ENCODE measurements around the gene CACNA1C.

CACNA1C gene

GRCh38 chr12:2537868-2538541 lies 485.2 kb downstream of the CACNA1C start:
- no peak for DNase-seq (ENCODE audit: low read depth in 2 of 2, low spot score in 1 of 2)

GRCh38 chr12:2539938-2540337 lies 487.2 kb downstream of the CACNA1C start:
- no peak for DNase-seq (ENCODE audit: low read depth in 2 of 2, low spot score in 1 of 2)

- no peak for DNase-seq (ENCODE audit: low read depth in 2 of 2, low spot score in 1 of 2)
Measured at GRCh38 chr12:2540535-2540941, 487.8 kb downstream of the CACNA1C start.

GRCh38 chr12:2541631-2542204 lies 488.9 kb downstream of the CACNA1C start:
- DNase-seq (ENCODE audit: low read depth in 2 of 2, low spot score in 1 of 2), result no peak

GRCh38 chr12:2543801-2544200 lies 491.0 kb downstream of the CACNA1C start:
- no peak for DNase-seq (ENCODE audit: low read depth in 2 of 2, low spot score in 1 of 2)

- DNase-seq (ENCODE audit: low read depth in 2 of 2, low spot score in 1 of 2), result no peak
Measured at GRCh38 chr12:2544230-2544629, 491.4 kb downstream of the CACNA1C start.

- no peak for DNase-seq (ENCODE audit: low read depth in 2 of 2, low spot score in 1 of 2)
Measured at GRCh38 chr12:2547273-2548044, 494.7 kb downstream of the CACNA1C start.

GRCh38 chr12:2548081-2548480 lies 495.3 kb downstream of the CACNA1C start:
- no peak for DNase-seq (ENCODE audit: low read depth in 2 of 2, low spot score in 1 of 2)

- DNase-seq (ENCODE audit: low read depth in 2 of 2, low spot score in 1 of 2), result no peak
Measured at GRCh38 chr12:2550561-2551411, 498.0 kb downstream of the CACNA1C start.

- DNase-seq (ENCODE audit: low read depth in 2 of 2, low spot score in 1 of 2), result no peak
Measured at GRCh38 chr12:2551412-2551900, 498.7 kb downstream of the CACNA1C start.

- no peak for DNase-seq (ENCODE audit: low read depth in 2 of 2, low spot score in 1 of 2)
Measured at GRCh38 chr12:2552000-2552756, 499.4 kb downstream of the CACNA1C start.

GRCh38 chr12:2553388-2554126 lies 500.8 kb downstream of the CACNA1C start:
- DNase-seq (ENCODE audit: low read depth in 2 of 2, low spot score in 1 of 2), result no peak

GRCh38 chr12:2555487-2556082 lies 502.8 kb downstream of the CACNA1C start:
- DNase-seq (ENCODE audit: low read depth in 2 of 2, low spot score in 1 of 2), result no peak

GRCh38 chr12:2557597-2557996 lies 504.8 kb downstream of the CACNA1C start:
- no peak for DNase-seq (ENCODE audit: low read depth in 2 of 2, low spot score in 1 of 2)

GRCh38 chr12:2559931-2560330 lies 507.1 kb downstream of the CACNA1C start:
- no peak for DNase-seq (ENCODE audit: low read depth in 2 of 2, low spot score in 1 of 2)

GRCh38 chr12:2560356-2560755 lies 507.6 kb downstream of the CACNA1C start:
- DNase-seq (ENCODE audit: low read depth in 2 of 2, low spot score in 1 of 2), result no peak

GRCh38 chr12:2561367-2561766 lies 508.6 kb downstream of the CACNA1C start:
- DNase-seq (ENCODE audit: low read depth in 2 of 2, low spot score in 1 of 2), result no peak

- no peak for DNase-seq (ENCODE audit: low read depth in 2 of 2, low spot score in 1 of 2)
Measured at GRCh38 chr12:2562400-2562799, 509.6 kb downstream of the CACNA1C start.

- DNase-seq (ENCODE audit: low read depth in 2 of 2, low spot score in 1 of 2), result no peak
Measured at GRCh38 chr12:2563709-2564108, 510.9 kb downstream of the CACNA1C start.
